A673 (cell line): ENCODE data around the gene SOCS7. TPM values are rescaled to one million over a fixed set of nuclear protein-coding genes. Genes with fewer than 3 reads are reported as not detected.

Source experiments
- BruUV-seq: library from RNA; stranded (reverse); fragments of 400-500 nt; replicated peaks from 2 replicates; lab custom pipeline; 2021; lab: Mats Ljungman, UMichigan
- CTCF ChIA-PET: fragments of 300-600 bp; sonication (Branson Sonifier 250); formaldehyde crosslinking; loops from one replicate; lab custom pipeline; 2022; ENCODE audit warnings: antibody characterized with exemption; lab: Charles Lee
- POLR2A ChIA-PET: fragments of 300-600 bp; sonication (Branson Sonifier 250); formaldehyde crosslinking; loops from one replicate; lab custom pipeline; 2022; ENCODE audit warnings: antibody characterized with exemption; ENCODE audit not compliant: low non-redundant PET; lab: Charles Lee
- DNase-seq: peaks from one replicate; pipeline ENCODE4 v3.0.0-alpha.2; 2015; ENCODE audit warnings: low spot score
- H3K27ac ChIP-seq: fragments of 200-600 bp; sonication (generic); 2 replicates; pipeline ENCODE4 v1.5.1; 2016; ENCODE audit warnings: mixed run types, low read depth, mild to moderate bottlenecking, mixed read lengths, antibody characterized with exemption, low read length; ENCODE audit not compliant: poor library complexity, severe bottlenecking
- H3K27me3 ChIP-seq: fragments of 200-600 bp; sonication (generic); replicated peaks from 2 replicates; pipeline ENCODE4 v1.6.1; 2017; ENCODE audit warnings: mixed run types, low read depth, mild to moderate bottlenecking, mixed read lengths, antibody characterized with exemption, low read length; ENCODE audit not compliant: insufficient read depth, poor library complexity
- H3K36me3 ChIP-seq: fragments of 200-600 bp; sonication (generic); 2 replicates; pipeline ENCODE4 v1.6.1; 2016; ENCODE audit warnings: mixed run types, mild to moderate bottlenecking, mixed read lengths, antibody characterized with exemption, low read length; ENCODE audit not compliant: insufficient read depth, poor library complexity, severe bottlenecking
- H3K4me1 ChIP-seq: fragments of 200-600 bp; sonication (generic); 2 replicates; pipeline ENCODE4 v1.6.1; 2017; ENCODE audit warnings: mixed run types, mild to moderate bottlenecking, mixed read lengths, antibody characterized with exemption, low read length; ENCODE audit not compliant: insufficient read depth, poor library complexity, severe bottlenecking
- H3K4me3 ChIP-seq: fragments of 200-600 bp; sonication (generic); 2 replicates; pipeline ENCODE4 v1.5.1; 2016; ENCODE audit warnings: low read depth, mixed run types, mild to moderate bottlenecking, mixed read lengths, low read length; ENCODE audit not compliant: poor library complexity, severe bottlenecking
- H3K9me3 ChIP-seq: fragments of 200-600 bp; sonication (generic); 2 replicates; pipeline ENCODE4 v1.6.1; 2016; ENCODE audit warnings: mixed run types, low read depth, mild to moderate bottlenecking, mixed read lengths, antibody characterized with exemption, low read length; ENCODE audit not compliant: poor library complexity, severe bottlenecking
- CTCF ChIP-seq: fragments of 300-800, 200-600 bp; sonication (generic); conservative IDR thresholded peaks from 2 replicates; pipeline ENCODE4 v1.5.1; 2017; ENCODE audit warnings: low read depth, mild to moderate bottlenecking, antibody characterized with exemption, low read length, moderate library complexity, mixed read lengths
- EZH2 ChIP-seq: fragments of 200-600 bp; sonication (generic); IDR thresholded peaks from 2 replicates; pipeline ENCODE4 v1.6.1; 2017; ENCODE audit warnings: borderline replicate concordance, low read depth, mild to moderate bottlenecking, mixed read lengths, antibody characterized with exemption, low read length; ENCODE audit not compliant: poor library complexity, severe bottlenecking
- intact Hi-C: fragments of 100-400 bp; cut with micrococcal nuclease; formaldehyde crosslinking; loops from one replicate; pipeline ENCODE4 v1.10.0; 2022; ENCODE audit not compliant: unreplicated experiment
- total RNA-seq: library from RNA; stranded (reverse); gene quantifications from 2 replicates; pipeline ENCODE4 v1.2.3, GENCODE V29; 2021

The SOCS7 gene
- total RNA-seq, 1 experiment from 2014 or later, result 15.2 TPM

GRCh38 chr17:38397227-38397626 is 45.6 kb downstream of the SOCS7 start:
- Histone ChIP-seq H3K36me3 (no peaks in the 10 kb centered on the region), H3K4me3 (no peak overlapping the region), H3K27me3 (no peaks in the 10 kb centered on the region), H3K27ac (no peak overlapping the region), H3K4me1 (no peaks in the 10 kb centered on the region), H3K9me3 (no peaks in the 10 kb centered on the region)
- TF ChIP-seq EZH2, result no peak
- POLR2A ChIA-PET, result no interaction called here
- intact Hi-C loops, result no loop called here
- DNase-seq, result no peak
- BruUV-seq, result no TSS peak
- CTCF ChIA-PET, result no interaction called here

GRCh38 chr17:38400286-38400685 is 48.6 kb downstream of the SOCS7 start:
- Histone ChIP-seq H3K4me3 (no peak overlapping the region), H3K27ac (no peak overlapping the region), H3K9me3 (no peaks in the 10 kb centered on the region), H3K4me1 (no peaks in the 10 kb centered on the region), H3K36me3 (no peaks in the 10 kb centered on the region), H3K27me3 (no peaks in the 10 kb centered on the region)
- BruUV-seq, result no TSS peak
- DNase-seq, result no peak
- intact Hi-C loops, result no loop called here
- POLR2A ChIA-PET, result no interaction called here
- TF ChIP-seq CTCF (no peak), EZH2 (no peak)
- CTCF ChIA-PET, result no interaction called here

DNA sequence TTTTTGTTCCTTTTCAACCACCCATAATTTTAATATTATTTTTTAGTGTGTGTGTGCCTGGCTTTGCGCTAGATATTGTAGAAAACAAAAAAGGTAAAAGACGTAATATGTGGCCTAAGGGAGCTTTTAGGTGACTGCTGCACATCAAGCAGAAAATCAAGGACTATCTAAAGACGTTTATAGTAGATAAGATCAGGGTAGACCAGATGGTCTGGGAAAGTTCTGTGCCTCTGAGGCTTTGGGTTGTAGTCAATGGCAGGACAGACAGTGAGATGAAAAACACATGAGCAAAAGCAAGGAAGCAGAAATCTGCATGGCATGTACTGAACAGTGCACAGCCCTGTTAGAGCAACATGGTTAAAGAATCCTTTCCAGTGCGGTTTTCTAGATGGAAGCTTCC is 49.8 kb downstream of the SOCS7 start:
- Histone ChIP-seq H3K9me3 (no peaks in the 10 kb centered on the region), H3K4me3 (no peak overlapping the region), H3K36me3 (no peaks in the 10 kb centered on the region), H3K4me1 (no peaks in the 10 kb centered on the region), H3K27me3 (no peaks in the 10 kb centered on the region), H3K27ac (no peak overlapping the region)
- CTCF ChIA-PET, result no interaction called here
- no peak for DNase-seq
- intact Hi-C loops, result no loop called here
- TF ChIP-seq CTCF, result no peak
- TF ChIP-seq EZH2, result no peak
- POLR2A ChIA-PET, result no interaction called here
- no TSS peak for BruUV-seq

DNA sequence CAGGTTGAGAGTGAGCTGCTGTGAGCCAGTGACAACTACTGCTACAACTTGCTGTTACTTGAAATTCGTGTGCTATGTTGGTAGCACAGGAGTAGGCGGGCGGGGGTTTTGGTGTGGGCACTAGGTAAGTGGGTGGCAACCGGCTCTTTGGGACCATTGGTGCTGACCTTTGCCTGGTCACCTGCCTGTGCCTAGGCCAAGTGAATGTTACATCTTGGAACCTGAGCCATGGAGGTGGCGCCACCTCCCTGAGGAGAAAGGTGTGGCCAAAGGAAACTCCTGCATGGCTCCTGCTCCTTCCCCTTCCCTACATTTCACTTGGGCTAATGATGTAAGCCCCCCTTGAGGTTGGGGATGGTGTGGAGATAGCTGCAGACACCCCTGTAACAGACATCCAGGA is 51.3 kb downstream of the SOCS7 start:
- intact Hi-C loops, result no loop called here
- no peak for DNase-seq
- ChIA-PET CTCF (no interaction called here), POLR2A (no interaction called here)
- TF ChIP-seq CTCF (no peak), EZH2 (no peak)
- H3K9me3 ChIP-seq, result no peaks in the 10 kb centered on the region
- H3K27me3 ChIP-seq, result no peaks in the 10 kb centered on the region
- H3K4me3 ChIP-seq, result no peak overlapping the region
- no TSS peak for BruUV-seq
- no peaks in the 10 kb centered on the region for H3K4me1 ChIP-seq
- no peaks in the 10 kb centered on the region for H3K36me3 ChIP-seq
- no peak overlapping the region for H3K27ac ChIP-seq
